Gastroesophageal sphincter (tissue), 3 donors: ENCODE data around the gene MGA.

ENCODE experiments used
- CTCF ChIP-seq, 4 experiments: fragments of 200-600 bp in 2 of 4; fragments of 450-650 bp in 2 of 4; sonication (generic) in 1 of 4; IDR thresholded peaks; one replicate each; pipeline ENCODE4 v1.5.1; 2017 to 2019; ENCODE audit warnings: antibody characterized with exemption in 4 of 4, mild to moderate bottlenecking in 2 of 4, moderate library complexity in 2 of 4
- EP300 ChIP-seq: sonication (generic); formaldehyde crosslinking; IDR thresholded peaks from one replicate; pipeline ENCODE4 v1.6.1; 2017; ENCODE audit warnings: antibody characterized with exemption, mild to moderate bottlenecking

- no peak for TF ChIP-seq EP300
- no peak for TF ChIP-seq CTCF (IDR thresholded peaks at IDR 0.05)
Observed at GRCh38 chr15:41778521-41778920, 118.3 kb downstream of the MGA start.
